Gastroesophageal sphincter (tissue), 3 donors: ENCODE data around the gene ENOX1.

Source experiments
- EP300 ChIP-seq: sonication (generic); formaldehyde crosslinking; IDR thresholded peaks from one replicate; pipeline ENCODE4 v1.6.1; 2017; ENCODE audit warnings: antibody characterized with exemption, mild to moderate bottlenecking
- POLR2A ChIP-seq, 2 donors: fragments of 450-650 bp; IDR thresholded peaks; one replicate each; pipeline ENCODE4 v1.6.1; 2017; ENCODE audit warnings: antibody characterized with exemption in 2 of 2, mild to moderate bottlenecking in 2 of 2, moderate library complexity in 1 of 2
- POLR2AphosphoS5 ChIP-seq: sonication (generic); formaldehyde crosslinking; IDR thresholded peaks from one replicate; pipeline ENCODE4 v1.6.1; 2017; ENCODE audit warnings: antibody characterized with exemption
- TF ChIP-seq, protein P1 (sequence below), 4 experiments: fragments of 200-600 bp in 2 of 4; fragments of 450-650 bp in 2 of 4; sonication (generic) in 1 of 4; IDR thresholded peaks; one replicate each; pipeline ENCODE4 v1.5.1; 2017 to 2019; ENCODE audit warnings: antibody characterized with exemption in 4 of 4, mild to moderate bottlenecking in 2 of 4, moderate library complexity in 2 of 4

- TF ChIP-seq POLR2A (IDR thresholded peaks at IDR 0.05): no peak
- no peak for TF ChIP-seq EP300
- no peak for TF ChIP-seq POLR2AphosphoS5
- TF ChIP-seq, protein P1, sequence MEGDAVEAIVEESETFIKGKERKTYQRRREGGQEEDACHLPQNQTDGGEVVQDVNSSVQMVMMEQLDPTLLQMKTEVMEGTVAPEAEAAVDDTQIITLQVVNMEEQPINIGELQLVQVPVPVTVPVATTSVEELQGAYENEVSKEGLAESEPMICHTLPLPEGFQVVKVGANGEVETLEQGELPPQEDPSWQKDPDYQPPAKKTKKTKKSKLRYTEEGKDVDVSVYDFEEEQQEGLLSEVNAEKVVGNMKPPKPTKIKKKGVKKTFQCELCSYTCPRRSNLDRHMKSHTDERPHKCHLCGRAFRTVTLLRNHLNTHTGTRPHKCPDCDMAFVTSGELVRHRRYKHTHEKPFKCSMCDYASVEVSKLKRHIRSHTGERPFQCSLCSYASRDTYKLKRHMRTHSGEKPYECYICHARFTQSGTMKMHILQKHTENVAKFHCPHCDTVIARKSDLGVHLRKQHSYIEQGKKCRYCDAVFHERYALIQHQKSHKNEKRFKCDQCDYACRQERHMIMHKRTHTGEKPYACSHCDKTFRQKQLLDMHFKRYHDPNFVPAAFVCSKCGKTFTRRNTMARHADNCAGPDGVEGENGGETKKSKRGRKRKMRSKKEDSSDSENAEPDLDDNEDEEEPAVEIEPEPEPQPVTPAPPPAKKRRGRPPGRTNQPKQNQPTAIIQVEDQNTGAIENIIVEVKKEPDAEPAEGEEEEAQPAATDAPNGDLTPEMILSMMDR (IDR thresholded peaks at IDR 0.05): no peak
Observed at GRCh38 chr13:43693639-43694038, 93.1 kb downstream of the ENOX1 start.
